ENCODE results near the gene LPP.

DNA sequence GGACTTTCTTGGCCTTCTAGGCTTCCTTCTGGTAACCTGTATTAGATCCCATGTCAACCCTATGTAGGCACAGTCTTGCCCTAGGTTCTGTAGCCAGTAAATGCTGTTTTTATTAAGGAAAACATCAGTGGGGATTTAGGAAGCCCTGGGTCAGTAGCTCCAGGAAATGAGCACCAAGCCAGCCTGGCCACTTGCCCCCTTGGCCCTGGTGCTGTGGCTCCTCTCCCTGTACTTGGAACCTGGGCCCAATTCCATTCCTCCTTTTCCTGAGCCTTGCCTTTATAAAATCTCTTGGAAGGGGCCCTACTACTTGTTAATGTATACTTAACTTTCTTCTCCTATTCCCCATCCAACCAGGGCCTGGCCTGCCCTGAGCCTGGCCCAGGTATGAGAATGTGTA, 774.0 kb downstream of the LPP start:
- no peak for TF ChIP-seq CTCF (IDR thresholded peaks at IDR 0.05; ENCODE audit: low read length)
- TF ChIP-seq EZH2phosphoT487 (IDR thresholded peaks at IDR 0.05; ENCODE audit: low read length) = no peak

Measured in MM.1S (cell line).